Peyer's patch (tissue), 4 donors: ENCODE data around the gene C20orf173.

Experiments used
- POLR2A ChIP-seq, 2 donors: fragments of 450-650 bp; IDR thresholded peaks; one replicate each; pipeline ENCODE4 v1.5.1; 2017; ENCODE audit warnings: antibody characterized with exemption in 2 of 2, mild to moderate bottlenecking in 2 of 2, moderate library complexity in 2 of 2
- TF ChIP-seq, protein P1 (sequence below), 6 experiments: fragments of 450-650 bp in 4 of 6; fragments of 200-600 bp in 2 of 6; sonication (generic) in 1 of 6; IDR thresholded peaks; one replicate each; pipeline ENCODE4 v1.5.1; 2017 to 2019; ENCODE audit warnings: antibody characterized with exemption in 6 of 6, mild to moderate bottlenecking in 3 of 6, moderate library complexity in 1 of 6

GRCh38 chr20:35547329-35547728 lies 17.9 kb upstream of the C20orf173 start:
- TF ChIP-seq POLR2A (IDR thresholded peaks at IDR 0.05) = no peak
- TF ChIP-seq, protein P1, sequence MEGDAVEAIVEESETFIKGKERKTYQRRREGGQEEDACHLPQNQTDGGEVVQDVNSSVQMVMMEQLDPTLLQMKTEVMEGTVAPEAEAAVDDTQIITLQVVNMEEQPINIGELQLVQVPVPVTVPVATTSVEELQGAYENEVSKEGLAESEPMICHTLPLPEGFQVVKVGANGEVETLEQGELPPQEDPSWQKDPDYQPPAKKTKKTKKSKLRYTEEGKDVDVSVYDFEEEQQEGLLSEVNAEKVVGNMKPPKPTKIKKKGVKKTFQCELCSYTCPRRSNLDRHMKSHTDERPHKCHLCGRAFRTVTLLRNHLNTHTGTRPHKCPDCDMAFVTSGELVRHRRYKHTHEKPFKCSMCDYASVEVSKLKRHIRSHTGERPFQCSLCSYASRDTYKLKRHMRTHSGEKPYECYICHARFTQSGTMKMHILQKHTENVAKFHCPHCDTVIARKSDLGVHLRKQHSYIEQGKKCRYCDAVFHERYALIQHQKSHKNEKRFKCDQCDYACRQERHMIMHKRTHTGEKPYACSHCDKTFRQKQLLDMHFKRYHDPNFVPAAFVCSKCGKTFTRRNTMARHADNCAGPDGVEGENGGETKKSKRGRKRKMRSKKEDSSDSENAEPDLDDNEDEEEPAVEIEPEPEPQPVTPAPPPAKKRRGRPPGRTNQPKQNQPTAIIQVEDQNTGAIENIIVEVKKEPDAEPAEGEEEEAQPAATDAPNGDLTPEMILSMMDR (IDR thresholded peaks at IDR 0.05) = no peak
